HFF-Myc (cell line): ENCODE data around the gene LGALS9.
"Not testable (repeated sequence)": the region's sequence is repeated elsewhere in the genome, so short reads cannot be mapped to it uniquely, and the experiment has no call there.

Experiments
- DNase-seq: peaks from one replicate; pipeline ENCODE4 v3.0.0-alpha.2; 2011; ENCODE audit warnings: low read depth; ENCODE audit errors: extremely low read depth
- H3K4me3 ChIP-seq: replicated peaks from 2 replicates; pipeline ENCODE4 v1.5.1; 2011; ENCODE audit warnings: low read depth, mild to moderate bottlenecking, control low read depth, low read length
- TF ChIP-seq, protein P1 (sequence below): IDR thresholded peaks from 2 replicates; pipeline ENCODE4 v1.5.1; 2012; ENCODE audit warnings: mild to moderate bottlenecking, low read depth, low read length, control low read depth; ENCODE audit errors: missing control alignments

The LGALS9 gene

GRCh38 chr17:27668488-27668823, 37.5 kb downstream of the LGALS9 start:
- TF ChIP-seq, protein P1, sequence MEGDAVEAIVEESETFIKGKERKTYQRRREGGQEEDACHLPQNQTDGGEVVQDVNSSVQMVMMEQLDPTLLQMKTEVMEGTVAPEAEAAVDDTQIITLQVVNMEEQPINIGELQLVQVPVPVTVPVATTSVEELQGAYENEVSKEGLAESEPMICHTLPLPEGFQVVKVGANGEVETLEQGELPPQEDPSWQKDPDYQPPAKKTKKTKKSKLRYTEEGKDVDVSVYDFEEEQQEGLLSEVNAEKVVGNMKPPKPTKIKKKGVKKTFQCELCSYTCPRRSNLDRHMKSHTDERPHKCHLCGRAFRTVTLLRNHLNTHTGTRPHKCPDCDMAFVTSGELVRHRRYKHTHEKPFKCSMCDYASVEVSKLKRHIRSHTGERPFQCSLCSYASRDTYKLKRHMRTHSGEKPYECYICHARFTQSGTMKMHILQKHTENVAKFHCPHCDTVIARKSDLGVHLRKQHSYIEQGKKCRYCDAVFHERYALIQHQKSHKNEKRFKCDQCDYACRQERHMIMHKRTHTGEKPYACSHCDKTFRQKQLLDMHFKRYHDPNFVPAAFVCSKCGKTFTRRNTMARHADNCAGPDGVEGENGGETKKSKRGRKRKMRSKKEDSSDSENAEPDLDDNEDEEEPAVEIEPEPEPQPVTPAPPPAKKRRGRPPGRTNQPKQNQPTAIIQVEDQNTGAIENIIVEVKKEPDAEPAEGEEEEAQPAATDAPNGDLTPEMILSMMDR = no peak
- no peak overlapping the region for H3K4me3 ChIP-seq
- DNase-seq = no peak

DNA sequence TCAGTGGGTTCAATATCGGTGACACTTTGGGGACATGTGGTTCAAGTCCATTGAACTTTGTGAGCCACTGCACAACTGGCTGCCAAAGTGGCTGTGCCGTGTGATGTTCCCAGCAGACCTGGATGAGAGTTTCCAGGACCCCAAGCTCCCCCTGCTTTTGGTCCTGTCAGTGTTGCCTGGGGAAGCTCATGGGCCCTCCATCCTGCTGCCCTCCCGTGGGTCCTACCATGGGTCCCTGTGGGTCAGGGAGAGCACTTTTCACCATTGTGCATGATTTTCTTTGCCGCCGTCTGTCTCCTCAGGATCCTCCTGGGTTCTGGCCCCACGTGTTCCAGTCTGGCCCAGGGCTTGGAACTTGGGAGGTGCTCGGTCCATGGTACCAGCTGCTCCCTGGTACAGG, 38.1 kb downstream of the LGALS9 start:
- TF ChIP-seq, protein P1 = no peak
- no peak for DNase-seq

DNA sequence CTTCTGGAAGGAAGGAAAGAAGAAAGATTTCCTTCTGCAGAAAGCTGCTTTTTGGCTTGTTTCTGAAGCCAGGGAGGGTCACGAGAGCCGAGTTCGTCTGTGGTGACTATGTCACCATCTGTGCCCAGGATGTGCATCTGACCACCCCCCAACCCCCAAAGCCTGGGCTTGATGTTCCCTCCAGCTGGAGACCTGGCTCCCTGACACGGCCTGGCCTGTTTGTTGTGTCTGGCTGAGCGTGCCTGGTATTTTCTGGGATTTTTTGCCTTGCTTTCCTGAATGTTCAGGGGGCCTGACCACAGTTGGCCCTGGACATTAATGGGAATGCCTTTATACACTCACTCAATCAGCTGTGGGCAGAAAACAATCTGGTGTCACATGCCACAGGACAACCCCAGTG, 38.9 kb downstream of the LGALS9 start:
- TF ChIP-seq, protein P1 = no peak
- no peak for DNase-seq

More for the DNA sequence above, 38.1 kb downstream of the LGALS9 start:
- H3K4me3 ChIP-seq = no peak overlapping the region

GRCh38 chr17:27670791-27671590, 40.0 kb downstream of the LGALS9 start:
- no peak overlapping the region for H3K4me3 ChIP-seq
- DNase-seq = no peak
- TF ChIP-seq, protein P1 = no peak

More for the DNA sequence above, 38.9 kb downstream of the LGALS9 start:
- H3K4me3 ChIP-seq = no peak overlapping the region

DNA sequence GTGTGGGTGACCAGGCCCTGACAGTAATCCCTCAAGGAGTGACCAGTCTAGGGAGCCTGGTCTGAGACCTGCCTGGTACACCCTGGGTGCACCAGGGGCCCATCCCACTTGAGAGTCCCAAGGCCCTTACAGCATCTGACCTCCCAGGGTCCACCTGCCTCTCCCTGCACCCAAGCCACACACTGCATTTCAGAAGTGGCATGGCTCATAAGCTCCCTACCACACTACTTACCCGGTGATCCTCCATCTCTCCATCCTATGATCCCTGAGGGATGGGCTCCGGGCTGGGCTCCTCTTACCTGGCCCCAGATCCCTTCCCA, 40.6 kb downstream of the LGALS9 start:
- TF ChIP-seq, protein P1 = no peak
- H3K4me3 ChIP-seq = no peak overlapping the region
- DNase-seq = no peak

DNA sequence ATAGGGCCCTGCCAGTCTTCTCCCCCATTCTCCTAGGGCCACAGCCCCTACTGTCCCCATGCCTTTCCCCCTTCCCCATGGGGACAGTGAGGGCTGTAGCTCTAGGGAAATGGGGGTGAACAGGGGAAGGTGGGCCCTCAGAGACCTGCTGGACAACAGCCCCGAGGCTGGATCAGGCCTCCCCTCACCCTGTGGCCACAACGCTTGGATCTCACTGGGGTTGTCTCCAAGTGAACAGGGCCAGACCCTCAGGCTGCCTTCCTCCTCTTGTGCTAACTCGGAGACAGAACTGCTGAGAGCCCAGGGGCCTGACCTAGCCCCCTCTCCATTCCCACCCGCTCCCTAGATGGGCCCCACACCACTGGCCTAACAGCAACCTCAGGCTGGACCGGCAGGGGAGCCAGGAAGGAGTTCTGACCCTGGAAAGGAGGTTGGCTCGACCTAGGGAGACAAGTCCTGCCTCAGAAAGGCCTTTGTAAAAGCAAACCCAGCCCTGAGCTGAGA, 41.0 kb downstream of the LGALS9 start:
- not testable (repeated sequence) for DNase-seq, H3K4me3 ChIP-seq

GRCh38 chr17:27674335-27674734, 43.3 kb downstream of the LGALS9 start:
- H3K4me3 ChIP-seq = no peak overlapping the region
- DNase-seq = no peak
- TF ChIP-seq, protein P1 = no peak
